ENCODE data around the gene ELMOD1. TPM values are rescaled to one million over a fixed set of nuclear protein-coding genes. Genes with fewer than 3 reads are reported as not detected.

Gene ELMOD1
- total and polyA plus RNA-seq, 2 donors (not counting 3 experiments of a cell fraction or from before 2014, with no cell fraction given) = 1.6 to 2.4 TPM

GRCh38 chr11:107683807-107684206 is 92.9 kb downstream of the ELMOD1 start:
- TF ChIP-seq CTCF (IDR thresholded peaks at IDR 0.05; ENCODE audit: extremely low read depth in 1 of 2, insufficient read depth in 1 of 2, low read depth in 1 of 2, low read length in 2 of 2) = peak; percentile 27 to 29
- TF ChIP-seq, protein P1, sequence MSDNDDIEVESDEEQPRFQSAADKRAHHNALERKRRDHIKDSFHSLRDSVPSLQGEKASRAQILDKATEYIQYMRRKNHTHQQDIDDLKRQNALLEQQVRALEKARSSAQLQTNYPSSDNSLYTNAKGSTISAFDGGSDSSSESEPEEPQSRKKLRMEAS (IDR thresholded peaks at IDR 0.05; ENCODE audit: insufficient read depth, insufficient read length) = no peak
- Histone ChIP-seq H3K27me3 (ENCODE audit: control insufficient read depth in 2 of 2, insufficient read depth in 2 of 2, low read length in 2 of 2) (no peaks in the 10 kb centered on the region), H3K4me3 (replicated peaks in 1 of 3; ENCODE audit: insufficient read depth in 1 of 3, low read depth in 1 of 3, low read length in 3 of 3) (no peak overlapping the region), H3K79me2 (ENCODE audit: control insufficient read depth, insufficient read depth, low read length) (no peaks in the 10 kb centered on the region), H4K20me1 (replicated peaks; ENCODE audit: control insufficient read depth, extremely low read depth, insufficient read depth, low read length) (no peaks in the 10 kb centered on the region), H3K4me1 (ENCODE audit: control insufficient read depth, extremely low read depth, insufficient read depth, low read length) (no peaks in the 10 kb centered on the region), H3K27ac (ENCODE audit: insufficient read depth, low read depth, low read length) (no peak overlapping the region), H2AFZ (ENCODE audit: low read depth, low read length) (no peak overlapping the region), H3K9me3 (replicated peaks; ENCODE audit: control insufficient read depth, insufficient read depth, low read length) (no peaks in the 10 kb centered on the region), H3K9ac (replicated peaks; ENCODE audit: extremely low read depth, insufficient read depth, low read length) (no peak overlapping the region), H3K9me1 (replicated peaks; ENCODE audit: control insufficient read depth, extremely low read depth, insufficient read depth, low read length) (no peaks in the 10 kb centered on the region), H3K36me3 (ENCODE audit: control insufficient read depth in 2 of 2, extremely low read depth in 1 of 2, insufficient read depth in 2 of 2, low read length in 2 of 2) (no peaks in the 10 kb centered on the region), H3K4me2 (ENCODE audit: insufficient read depth, low read length) (no peak overlapping the region)
- ChIA-PET CTCF (interaction anchor here (0.9 to 11.5 kb wide), 4 partner anchors 8 to 85 kb away, joined by 3 to 177 read pairs (median 4); no protein-coding TSS in a partner anchor), POLR2A (no interaction called here)
- no TSS peak for BruUV-seq (replicated peaks)
- FAIRE-seq (no peak), DNase-seq (ENCODE audit: low read depth, low spot score) (no peak)
- dilution Hi-C loops (cut with MboI; ENCODE audit: extremely low pct_ligation_motif_present, low sequenced_read_pairs) (no loop called here), intact Hi-C loops (cut with micrococcal nuclease) (no loop called here)

DNA sequence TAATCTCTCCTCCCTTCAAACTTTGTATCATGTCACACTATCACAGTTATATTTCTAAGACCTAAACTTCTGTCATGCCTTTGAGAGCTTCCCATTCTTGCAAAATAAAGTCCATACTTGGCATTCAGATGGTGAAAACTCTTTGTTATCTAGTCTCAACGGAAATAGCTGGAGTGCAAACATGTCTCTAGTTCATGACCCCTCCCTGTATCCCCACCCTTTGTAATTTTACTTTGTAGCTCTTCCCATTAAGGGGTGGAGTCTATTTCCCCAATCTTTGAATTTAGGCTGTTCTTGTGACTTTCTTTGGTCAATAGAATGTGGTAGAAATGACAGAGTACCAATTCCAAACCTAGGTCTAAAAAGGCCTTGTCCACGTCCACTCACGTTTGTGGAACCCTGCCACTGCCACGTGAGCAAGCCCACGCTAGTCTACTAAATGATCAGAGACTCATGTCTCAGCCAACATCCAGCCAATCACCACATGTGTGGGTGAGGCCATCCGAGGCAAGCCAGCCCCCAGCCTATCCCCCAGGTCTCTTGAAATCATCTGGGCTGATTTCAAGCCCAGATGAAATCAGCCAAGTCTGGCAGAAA is 97.5 kb downstream of the ELMOD1 start:
- TF ChIP-seq JUN (IDR thresholded peaks at IDR 0.05; ENCODE audit: borderline replicate concordance, insufficient read depth, insufficient read length, low read depth) = no peak
- TF ChIP-seq GATA2 (IDR thresholded peaks at IDR 0.05; ENCODE audit: insufficient read depth, insufficient read length, low read depth, low read length) = no peak
- no peak for TF ChIP-seq MYC (IDR thresholded peaks at IDR 0.05; ENCODE audit: low read depth, low read length)
- TF ChIP-seq FOS (IDR thresholded peaks at IDR 0.05; ENCODE audit: borderline replicate concordance, insufficient read depth, low read length) = no peak
- no peak for TF ChIP-seq EZH2 (IDR thresholded peaks at IDR 0.05; ENCODE audit: borderline replicate concordance, low read depth, low read length, severe bottlenecking)
- no peak for TF ChIP-seq POLR2A (IDR thresholded peaks at IDR 0.05; ENCODE audit: low read depth, low read length)
- no peak for TF ChIP-seq POLR2AphosphoS5 (IDR thresholded peaks at IDR 0.05; ENCODE audit: insufficient read depth, low read depth, low read length)
- TF ChIP-seq CTCF (IDR thresholded peaks at IDR 0.05; ENCODE audit: extremely low read depth in 1 of 2, insufficient read depth in 1 of 2, low read depth in 1 of 2, low read length in 2 of 2) = no peak
- TF ChIP-seq, protein P1 (IDR thresholded peaks at IDR 0.05; ENCODE audit: insufficient read depth, insufficient read length) = no peak
- Histone ChIP-seq H3K36me3 (ENCODE audit: control insufficient read depth in 2 of 2, extremely low read depth in 1 of 2, insufficient read depth in 2 of 2, low read length in 2 of 2) (no peaks in the 10 kb centered on the region), H3K4me1 (ENCODE audit: control insufficient read depth, extremely low read depth, insufficient read depth, low read length) (peaks cover 6% of the 10 kb centered on the region), H3K9me3 (replicated peaks; ENCODE audit: control insufficient read depth, insufficient read depth, low read length) (no peaks in the 10 kb centered on the region), H2AFZ (ENCODE audit: low read depth, low read length) (no peak overlapping the region), H3K4me3 (replicated peaks in 1 of 3; ENCODE audit: insufficient read depth in 1 of 3, low read depth in 1 of 3, low read length in 3 of 3) (no peak overlapping the region), H3K9ac (replicated peaks; ENCODE audit: extremely low read depth, insufficient read depth, low read length) (no peak overlapping the region), H3K27me3 (ENCODE audit: control insufficient read depth in 2 of 2, insufficient read depth in 2 of 2, low read length in 2 of 2) (no peaks in the 10 kb centered on the region), H4K20me1 (replicated peaks; ENCODE audit: control insufficient read depth, extremely low read depth, insufficient read depth, low read length) (no peaks in the 10 kb centered on the region), H3K79me2 (ENCODE audit: control insufficient read depth, insufficient read depth, low read length) (no peaks in the 10 kb centered on the region), H3K4me2 (ENCODE audit: insufficient read depth, low read length) (no peak overlapping the region), H3K27ac (ENCODE audit: insufficient read depth, low read depth, low read length) (no peak overlapping the region), H3K9me1 (replicated peaks; ENCODE audit: control insufficient read depth, extremely low read depth, insufficient read depth, low read length) (no peaks in the 10 kb centered on the region)
- intact Hi-C loops (cut with micrococcal nuclease) (no loop called here), dilution Hi-C loops (cut with MboI; ENCODE audit: extremely low pct_ligation_motif_present, low sequenced_read_pairs) (loop anchor here (5.0 kb wide), 1 partner anchor 71 kb away; no protein-coding TSS in a partner anchor)
- FAIRE-seq = no peak
- BruUV-seq (replicated peaks) = no TSS peak
- ChIA-PET CTCF (interaction anchor here (1.0 to 11.5 kb wide), 16 partner anchors 13 to 139 kb away, joined by 4 to 251 read pairs (median 14); partner anchors contain the start of genes ALKBH8 and ELMOD1), POLR2A (no interaction called here)
- no peak for DNase-seq (ENCODE audit: low read depth, low spot score)

Measured in endothelial cell of umbilical vein (primary cell).